HG02884 (cell line): Measurements from ENCODE around the gene SELENOT.
"Not testable (repeated sequence)": the region's sequence is repeated elsewhere in the genome, so short reads cannot be mapped to it uniquely, and the experiment has no call there.

Experiments
- ATAC-seq: cut with Tn5 transposase; IDR thresholded peaks from one replicate; pipeline ENCODE4 v1.9.1; 2021; ENCODE audit warnings: mild to moderate bottlenecking, moderate library complexity; ENCODE audit not compliant: unreplicated experiment

Gene SELENOT

DNA sequence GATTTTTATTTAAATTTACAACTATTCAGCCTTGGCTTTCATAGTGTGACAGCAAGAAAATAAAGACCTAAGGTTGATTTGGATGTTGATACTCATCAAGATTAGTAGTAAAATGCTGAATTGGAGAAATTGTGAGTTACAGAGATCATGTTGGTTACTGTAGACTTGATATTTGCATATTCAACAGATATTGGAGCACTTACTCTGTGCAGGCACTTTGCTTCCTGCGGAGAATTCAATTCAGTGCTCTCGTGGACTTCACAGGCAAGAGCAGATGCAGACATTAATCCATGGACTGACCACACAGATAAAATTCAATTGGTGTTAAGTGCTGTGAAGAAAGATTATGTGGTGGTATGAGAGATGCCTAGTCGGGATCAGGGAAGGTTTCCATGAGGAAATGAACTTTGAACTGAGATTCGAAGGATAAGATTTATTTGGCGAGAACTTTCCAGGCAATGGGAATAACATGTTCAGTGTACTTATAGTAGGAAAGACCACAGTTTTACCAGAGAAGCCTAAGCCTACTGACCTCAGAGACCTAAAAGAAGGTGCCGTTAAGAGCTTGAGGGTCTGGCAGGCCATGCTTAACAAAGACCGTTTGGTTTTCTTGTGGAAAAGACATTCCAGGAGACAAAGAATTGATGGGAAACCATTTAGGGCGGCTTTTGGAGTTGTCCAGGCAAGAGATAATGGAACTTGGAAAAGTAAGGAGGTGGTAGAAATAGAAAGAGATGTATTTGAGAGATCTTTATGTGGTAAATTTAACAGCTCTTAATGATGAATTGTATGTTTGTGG is 4.3 kb downstream of the SELENOT start:
- no peak for ATAC-seq

DNA sequence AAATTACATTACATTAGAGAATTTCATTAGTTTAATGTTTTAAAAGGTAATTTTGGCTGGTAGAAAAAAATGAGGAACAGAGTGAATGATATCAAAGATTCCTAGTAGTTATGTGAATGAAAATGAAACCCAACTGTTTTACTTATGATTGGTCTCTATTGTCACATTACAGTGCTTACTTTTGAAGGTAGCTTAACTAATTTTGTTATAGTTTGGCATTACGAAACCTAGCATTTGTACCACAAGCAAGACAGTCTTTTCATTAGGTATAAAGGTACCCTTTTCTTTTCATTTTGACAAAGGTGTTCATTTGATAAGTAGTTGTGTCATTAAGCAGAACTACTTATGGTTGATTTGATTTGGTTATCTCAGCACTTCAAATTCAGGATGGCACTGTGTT is 6.9 kb downstream of the SELENOT start:
- no peak for ATAC-seq

DNA sequence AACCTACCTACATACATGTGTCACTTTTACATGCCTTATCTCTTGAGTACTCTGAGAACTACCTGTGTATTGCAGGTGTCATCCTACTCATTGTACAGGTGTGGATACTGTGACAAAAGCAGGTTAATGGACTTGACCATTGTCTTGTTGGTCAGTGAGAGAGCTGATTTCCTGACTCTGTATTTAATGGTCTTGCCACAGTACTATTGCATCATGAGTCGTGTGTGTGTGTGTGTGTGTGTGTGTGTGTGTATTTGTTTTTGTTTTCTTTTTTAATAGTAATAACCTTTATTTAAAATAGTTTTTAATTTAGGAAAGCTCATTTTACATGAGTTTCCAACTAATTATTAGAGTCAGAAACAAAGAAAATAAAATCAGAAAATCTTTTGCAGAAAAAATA is 7.7 kb downstream of the SELENOT start:
- ATAC-seq: no peak

DNA sequence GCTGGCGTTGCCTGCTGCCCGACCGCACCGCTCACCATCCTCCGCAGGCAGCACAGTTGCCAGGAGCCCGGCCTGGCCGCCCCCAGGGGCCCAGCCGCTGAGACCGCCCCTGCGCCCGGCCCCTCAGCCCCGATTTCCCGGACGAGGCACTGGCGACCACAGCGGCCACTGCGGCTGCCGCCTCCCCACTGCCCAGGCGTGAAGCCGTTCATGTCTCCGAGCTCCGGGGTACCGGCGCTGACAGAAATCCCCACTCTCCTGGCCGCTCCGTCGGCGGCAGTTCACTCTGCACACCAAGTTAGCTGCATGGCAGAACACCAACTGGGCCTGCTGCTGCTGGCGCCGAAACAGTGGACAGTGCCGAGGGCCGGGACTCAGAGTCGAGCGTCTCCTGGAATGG is 8.5 kb downstream of the SELENOT start:
- ATAC-seq: no peak

DNA sequence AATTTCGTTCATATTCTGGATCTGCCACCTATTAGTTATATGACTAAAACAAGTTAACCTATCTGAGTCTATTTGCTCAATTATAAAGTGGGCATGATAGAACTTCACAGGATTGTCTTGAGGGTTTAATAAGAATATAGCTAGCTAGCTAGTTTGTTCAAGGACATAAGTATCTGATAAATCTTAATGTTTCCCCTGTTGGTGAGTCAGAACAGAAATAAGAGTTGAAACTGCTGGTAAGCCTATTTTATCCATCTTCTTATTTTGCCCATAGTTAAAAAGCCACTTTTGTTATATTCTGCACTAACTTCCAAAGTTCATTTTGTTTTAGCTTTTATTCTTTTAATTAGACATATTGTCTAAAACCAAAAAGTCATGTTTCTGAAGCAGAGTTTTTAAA is 9.4 kb downstream of the SELENOT start:
- ATAC-seq: no peak

DNA sequence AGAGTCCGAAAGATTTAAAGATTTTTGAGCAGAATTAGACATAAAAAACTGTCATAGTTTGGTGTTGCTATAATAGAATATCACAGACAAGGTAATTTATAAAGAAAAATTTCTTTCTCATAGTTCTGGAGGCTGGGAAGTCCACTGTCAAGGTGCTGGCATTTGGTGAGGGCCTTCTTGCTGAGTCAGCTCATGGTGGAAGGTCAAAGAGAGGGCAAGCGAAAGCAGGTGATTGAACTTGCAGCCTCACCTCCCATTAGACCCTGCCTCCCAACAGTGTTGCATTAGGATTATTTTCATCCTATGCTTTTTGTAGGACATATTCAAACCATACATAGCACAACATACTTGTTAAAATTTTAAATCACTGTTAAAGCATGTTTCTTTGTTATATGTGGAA is 9.9 kb downstream of the SELENOT start:
- ATAC-seq: no peak

DNA sequence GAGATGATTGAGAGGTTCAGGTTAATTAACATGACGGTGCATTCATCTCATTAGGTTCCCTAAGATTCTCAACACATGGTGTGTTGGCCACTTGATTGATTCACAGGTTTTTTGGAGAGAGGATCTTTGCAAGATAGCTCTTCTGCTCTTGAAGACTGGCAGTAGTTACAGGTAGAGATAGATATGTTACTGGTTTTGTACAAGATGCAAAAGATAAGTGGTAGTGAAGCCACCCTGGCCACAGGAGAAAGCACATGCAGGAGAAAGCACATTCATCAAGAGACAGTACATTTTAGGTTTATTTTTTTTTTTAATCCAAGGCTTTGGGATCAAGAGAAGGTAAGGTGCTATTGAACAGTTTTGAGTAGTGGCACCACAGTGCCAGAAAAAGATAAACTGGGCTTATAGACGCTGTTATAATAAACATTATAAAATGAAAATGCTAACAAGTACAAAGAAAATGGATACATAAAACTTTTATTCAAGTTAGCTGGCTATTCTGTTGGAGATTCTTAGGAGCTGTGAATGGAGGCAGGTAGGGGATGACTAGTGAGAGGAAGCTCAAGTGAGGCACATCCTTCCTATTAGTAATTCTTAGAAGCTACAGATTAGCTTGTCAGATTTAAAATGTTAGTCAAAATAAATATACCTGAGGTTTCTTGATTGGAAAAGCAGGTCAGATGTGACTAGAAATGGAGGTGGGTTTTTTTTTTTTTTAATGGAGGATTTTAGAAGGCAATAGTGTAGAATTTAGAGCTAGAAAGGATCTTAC is 10.8 kb downstream of the SELENOT start:
- ATAC-seq: no peak

DNA sequence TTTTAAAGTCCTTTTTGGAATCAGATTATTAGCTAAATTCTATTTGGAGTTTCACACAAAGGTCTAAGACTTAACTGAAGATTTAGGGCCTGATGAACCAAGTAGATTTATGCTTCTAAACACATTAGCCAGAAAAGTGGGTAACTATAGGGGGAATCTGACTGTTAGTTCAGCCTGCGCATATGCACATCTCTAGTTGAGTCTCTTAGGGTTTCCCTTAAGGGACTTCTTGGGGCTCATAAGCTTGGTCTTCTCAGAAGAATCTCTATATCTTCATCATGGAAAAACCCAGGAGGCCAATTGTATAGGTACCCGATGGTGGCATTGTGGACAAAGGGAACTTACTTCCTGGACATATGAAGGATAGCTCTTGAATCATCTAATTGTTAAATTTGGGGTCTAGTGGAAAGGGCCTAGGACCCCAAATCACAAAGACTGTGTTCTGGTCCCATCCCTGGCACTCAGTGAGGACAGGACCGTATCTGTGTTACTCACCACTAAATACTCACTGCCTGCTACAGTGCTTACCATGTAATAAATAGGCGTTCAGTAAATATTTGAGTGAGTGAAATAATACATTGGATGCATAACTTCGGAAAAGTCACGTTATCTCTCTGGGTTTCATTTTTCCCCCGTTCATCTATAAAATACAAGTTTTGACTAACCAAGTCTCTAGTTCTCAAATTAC is 17.0 kb downstream of the SELENOT start:
- no peak for ATAC-seq

DNA sequence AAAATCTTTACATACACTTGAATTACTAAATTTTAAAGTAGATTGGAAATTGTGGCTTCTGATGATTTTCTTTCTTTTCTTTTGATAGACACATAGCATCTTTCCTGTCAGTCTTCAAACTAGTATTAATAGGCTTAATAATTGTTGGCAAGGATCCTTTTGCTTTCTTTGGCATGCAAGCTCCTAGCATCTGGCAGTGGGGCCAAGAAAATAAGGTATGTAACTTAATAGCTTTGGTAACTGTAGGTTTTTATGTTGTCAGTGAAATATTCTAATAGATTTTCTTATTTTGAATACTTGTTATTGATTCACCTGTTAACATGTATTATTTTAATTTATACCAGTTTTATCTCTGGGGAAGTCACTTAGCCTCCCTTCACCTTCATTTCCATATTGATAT is 19.8 kb downstream of the SELENOT start:
- not testable (repeated sequence) for ATAC-seq

DNA sequence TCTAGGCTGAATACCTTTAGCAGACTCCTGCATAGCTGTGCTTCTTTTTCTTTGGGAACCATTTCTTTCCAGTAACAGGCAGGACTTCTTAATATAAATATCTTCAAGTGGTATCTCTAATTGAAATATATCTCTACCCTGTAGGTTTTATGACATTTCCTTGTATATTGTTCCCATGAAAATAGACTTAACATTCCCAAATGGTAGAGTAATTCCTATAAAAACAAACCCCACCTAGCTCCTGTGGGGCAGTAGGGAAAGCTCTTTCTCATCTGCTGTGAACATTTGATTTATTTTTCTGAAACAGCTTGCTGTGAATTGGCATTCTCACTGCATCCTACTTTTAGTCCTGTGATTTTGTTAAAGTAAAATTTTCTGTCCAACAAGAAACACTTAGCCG is 20.8 kb downstream of the SELENOT start:
- ATAC-seq: no peak

DNA sequence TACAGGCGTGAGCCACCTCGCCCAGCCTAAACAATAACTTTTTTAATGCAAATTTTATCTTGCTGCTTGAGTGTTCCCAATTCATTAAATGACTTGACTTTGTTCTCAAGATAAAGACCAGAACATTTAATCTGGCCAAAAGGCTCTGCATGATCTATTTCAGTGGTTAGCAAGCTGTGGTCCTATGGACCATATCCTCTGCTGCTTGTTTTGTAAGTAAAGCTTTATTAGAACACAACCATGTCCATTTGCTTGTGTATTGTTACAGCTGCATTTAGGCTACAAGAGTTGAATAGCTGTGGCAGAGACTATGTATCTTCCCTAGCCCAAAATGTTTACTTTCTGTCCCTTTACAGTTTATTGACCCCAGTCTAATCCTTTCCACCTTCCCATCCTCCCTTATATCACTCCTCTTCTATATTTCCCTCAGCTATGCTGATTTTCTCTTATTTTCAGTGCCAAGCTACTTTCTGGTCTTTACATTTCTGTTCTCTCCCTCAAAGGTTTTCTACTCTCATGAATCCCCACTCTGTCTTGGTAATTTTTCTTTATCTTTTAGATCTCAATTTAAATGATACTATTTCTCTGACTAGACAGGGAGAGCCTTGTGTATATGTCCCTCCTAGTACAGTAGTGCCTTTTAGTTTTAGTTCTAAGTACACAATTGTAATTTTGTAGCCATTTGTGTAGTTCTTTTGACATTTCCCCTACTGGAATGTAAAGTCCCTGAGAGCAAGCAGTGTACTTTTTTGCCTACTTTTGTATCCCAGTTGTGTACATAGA is 23.2 kb downstream of the SELENOT start:
- no peak for ATAC-seq

DNA sequence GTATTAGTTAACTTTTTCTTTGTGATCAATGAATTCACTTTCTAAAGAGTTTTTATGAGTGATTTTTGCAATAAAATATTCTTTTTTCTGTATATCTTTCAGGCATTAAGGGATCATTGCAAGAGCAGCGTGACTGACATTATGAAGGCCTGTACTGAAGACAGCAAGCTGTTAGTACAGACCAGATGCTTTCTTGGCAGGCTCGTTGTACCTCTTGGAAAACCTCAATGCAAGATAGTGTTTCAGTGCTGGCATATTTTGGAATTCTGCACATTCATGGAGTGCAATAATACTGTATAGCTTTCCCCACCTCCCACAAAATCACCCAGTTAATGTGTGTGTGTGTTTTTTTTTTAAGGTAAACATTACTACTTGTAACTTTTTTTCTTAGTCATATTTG is 24.4 kb downstream of the SELENOT start:
- ATAC-seq: no peak

DNA sequence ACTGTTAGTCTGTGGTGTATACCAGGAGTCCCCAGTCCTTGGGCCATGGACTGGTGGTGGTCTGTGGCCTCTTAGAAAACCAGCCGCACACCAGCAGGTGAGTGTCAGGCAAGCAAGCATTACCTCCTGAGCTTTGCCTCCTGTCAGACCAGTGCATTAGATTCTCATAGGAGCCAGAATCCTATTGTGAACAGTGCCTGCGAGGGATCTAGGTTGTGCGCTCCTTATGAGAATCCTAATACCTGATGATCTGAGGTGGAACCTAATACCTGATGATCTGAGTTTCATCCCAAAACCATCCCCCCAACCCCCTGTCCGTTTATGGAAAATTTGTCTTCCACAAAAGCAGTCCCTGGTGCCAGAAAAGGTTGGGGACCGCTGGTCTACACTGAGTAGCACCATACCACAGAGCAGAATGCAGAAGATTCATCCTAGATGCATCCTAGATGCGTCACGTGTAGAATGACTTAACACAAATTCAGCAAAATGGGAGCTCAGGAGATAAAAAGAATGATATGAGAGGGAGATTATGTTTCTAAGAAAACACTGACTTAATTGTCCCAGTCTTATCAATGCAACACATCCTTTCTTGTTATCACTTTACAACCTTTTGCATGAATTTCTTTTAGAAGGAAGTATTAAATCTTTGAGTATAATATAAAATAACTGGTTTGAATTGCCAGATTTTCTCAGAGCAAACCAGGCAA is 28.5 kb downstream of the SELENOT start:
- no peak for ATAC-seq

DNA sequence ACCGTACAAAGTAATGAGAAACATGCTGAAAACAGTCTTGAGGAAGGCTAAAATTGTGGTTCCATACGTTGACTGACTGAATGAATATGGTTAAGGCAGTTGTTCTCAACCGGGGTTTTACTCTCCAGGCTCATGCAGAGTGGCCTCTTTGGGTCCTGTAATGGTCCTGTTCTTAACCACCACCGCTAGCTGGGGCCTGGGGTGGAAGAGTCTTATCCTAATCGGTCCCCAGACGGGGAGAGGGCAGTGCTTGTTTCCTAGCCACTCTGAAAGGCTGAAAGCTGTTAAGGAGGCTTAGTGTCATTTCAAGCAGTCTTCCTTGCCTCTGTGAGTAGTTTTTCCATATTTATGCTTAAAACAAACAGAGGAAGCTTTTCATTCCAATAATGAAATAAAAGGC is 32.0 kb downstream of the SELENOT start:
- no peak for ATAC-seq

DNA sequence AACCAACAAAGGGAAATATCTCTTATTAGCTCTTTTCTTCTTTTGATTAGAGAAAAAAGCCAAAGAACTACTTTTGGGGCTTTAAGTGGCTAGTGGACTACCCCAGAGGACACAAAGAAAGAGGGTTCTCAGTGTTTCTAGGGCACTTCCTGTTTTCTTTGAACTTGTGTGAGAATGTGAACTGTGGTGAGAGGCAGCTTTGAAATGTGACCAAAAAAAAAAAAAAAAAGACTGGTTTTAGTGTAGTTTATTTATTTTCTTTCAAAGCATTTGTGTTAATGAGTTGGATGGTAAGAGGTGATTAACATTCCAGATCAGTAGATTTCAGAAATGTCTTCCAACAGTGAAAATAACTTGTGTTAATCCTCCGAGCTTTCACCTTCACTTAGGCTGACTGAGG is 32.4 kb downstream of the SELENOT start:
- ATAC-seq: no peak

DNA sequence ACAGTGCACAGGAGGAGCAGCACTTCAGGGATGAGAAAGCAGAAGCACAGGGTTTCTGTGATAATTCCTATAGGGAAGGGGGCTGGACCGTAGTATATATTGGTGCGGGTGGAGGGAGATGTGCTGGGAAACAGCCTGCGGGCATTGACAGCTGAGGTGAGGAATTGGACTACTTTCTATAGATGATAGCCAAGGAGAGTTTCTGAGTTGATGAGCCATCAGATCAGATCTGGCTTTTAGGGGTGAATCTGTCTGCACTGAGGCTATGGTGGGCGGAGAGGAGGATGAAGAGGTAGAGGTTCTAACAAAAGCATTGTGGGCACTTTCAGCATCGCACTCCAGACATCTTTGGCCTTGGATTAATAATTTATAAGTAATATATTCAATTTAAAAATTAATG is 33.1 kb downstream of the SELENOT start:
- no peak for ATAC-seq

DNA sequence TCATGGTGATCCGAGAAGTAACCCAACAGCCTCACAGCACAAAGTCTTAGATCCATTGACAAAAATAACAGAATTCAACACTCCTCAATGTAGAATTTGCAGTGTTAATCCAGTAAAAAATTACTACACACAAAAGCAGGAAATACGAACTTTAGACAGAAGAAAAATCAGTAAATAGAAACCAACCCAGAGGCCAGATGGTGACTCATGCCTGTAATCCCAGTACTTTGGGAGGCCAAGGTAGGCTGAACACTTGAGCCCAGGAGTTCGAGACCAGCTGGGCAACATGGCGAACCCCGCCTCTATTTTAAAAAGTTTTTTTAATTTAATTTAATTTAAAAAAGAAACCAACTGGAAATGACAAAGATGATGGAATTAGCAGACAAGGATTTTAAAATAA is 36.1 kb downstream of the SELENOT start:
- ATAC-seq: no peak

DNA sequence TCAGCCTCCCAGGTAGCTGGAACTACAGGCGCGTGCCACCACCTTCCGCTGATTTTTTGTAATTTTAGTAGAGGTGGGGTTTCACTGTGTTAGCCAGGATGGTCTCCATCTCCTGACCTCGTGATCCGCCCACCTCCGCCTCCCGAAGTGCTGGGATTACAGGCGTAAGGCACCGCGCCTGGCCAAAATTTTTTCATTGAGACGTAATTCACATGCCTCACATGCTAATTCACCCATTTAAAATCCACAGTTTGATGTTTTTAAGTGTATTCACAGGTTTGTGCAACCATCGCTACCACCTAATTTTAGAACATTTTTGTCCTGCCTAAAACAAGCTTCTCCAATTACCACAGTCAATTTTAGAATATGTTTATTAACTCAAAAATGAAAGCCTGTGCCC is 37.1 kb downstream of the SELENOT start:
- ATAC-seq: no peak

DNA sequence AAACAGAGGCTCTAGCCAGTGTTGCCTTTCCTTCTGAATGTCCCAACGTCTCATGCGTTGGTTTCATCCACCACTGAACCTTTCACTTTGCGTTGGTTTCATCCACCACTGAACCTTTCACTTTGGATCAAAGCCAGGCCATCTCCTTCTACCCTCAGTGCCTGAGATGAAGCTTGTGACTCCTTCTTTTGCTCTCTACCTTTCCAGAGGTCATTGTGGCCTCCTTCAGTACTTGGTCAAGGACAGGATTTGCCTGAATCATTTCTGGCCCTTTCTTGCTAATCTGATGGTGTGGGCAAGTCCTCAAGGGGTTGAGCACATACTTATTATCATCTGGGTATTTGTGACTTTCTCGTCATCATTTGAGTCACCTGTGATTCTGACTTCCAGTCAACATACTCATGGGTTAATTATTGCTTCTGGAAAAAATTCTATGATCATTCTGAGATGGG is 50.0 kb downstream of the SELENOT start:
- peak; percentile 66 for ATAC-seq

DNA sequence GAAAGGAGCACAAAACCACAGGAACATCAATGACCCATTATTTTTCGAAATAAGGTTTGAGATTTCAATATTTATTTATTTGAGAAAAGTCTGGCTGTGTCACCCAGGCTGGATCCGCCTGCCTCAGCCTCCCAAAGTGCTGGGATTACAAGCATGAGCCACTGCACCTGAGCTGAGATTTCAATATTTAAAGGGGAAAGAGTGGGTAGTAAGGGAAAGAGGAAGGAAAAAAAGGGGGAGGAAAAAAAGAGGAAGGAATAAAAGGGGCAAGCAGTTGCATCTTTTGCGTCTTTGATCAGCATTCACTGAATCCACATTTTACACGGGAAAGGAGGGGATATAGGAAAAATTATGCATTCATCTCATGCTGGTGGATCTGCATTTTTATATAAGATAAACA is 53.2 kb downstream of the SELENOT start:
- ATAC-seq: no peak
